Adipose tissue (tissue), 3 donors: ENCODE data around the gene ESRRB. TPM values are rescaled to one million over a fixed set of nuclear protein-coding genes. Genes with fewer than 3 reads are reported as not detected.

Experiments used
- H3K27ac ChIP-seq: one replicate; pipeline ENCODE4 v1.5.1; 2013; ENCODE audit warnings: low read depth, low read length
- WGBS, 3 donors: extraction: QIAGEN DNeasy Blood & Tissue Kit; methylation state at CpG; one replicate each; pipeline ENCODE4 v1.1.7; 2013; 5-methylcytosine and 5-hydroxymethylcytosine counted together
- polyA plus RNA-seq, 3 donors: library from polyadenylated mRNA; stranded (reverse); fragments of 200-250 nt; gene quantifications; one replicate each; pipeline ENCODE4 v1.2.3, GENCODE V29; 2013
- donor health status: healthy with polysubstance abuse.
- donor health status: Bipolar disorder and iron deficiency.
- donor health status: healthy.

Gene ESRRB
- under 1 TPM; 0.23 to 0.52 (median 0.34) TPM for polyA plus RNA-seq

GRCh38 chr14:76375947-76376404, at the start of gene ESRRB:
ESRRB (plus strand) TSS chr14:76376137; CDS start chr14:76376402, 265 bp downstream.
- H3K27ac ChIP-seq: no peak within 1 kb of the TSS
- WGBS, 3 donors: 1 to 3% (median 2%) methylated on average over 27 to 29 of the region's 29 CpGs

- H3K27ac ChIP-seq: no peak overlapping the region
- WGBS, 3 donors: 76 to 82% (median 79%) methylated on average over 11 of the region's 11 CpGs
Measured at GRCh38 chr14:76326918-76327689, 48.8 kb upstream of the ESRRB start.

- 59 to 64% (median 60%) methylated on average over 8 of the region's 8 CpGs for WGBS, 3 donors
- H3K27ac ChIP-seq: no peak overlapping the region
Measured at GRCh38 chr14:76328457-76329137, 47.3 kb upstream of the ESRRB start.

GRCh38 chr14:76329154-76329928, 46.6 kb upstream of the ESRRB start:
- H3K27ac ChIP-seq: no peak overlapping the region
- 4 to 8% (median 8%) methylated on average over 27 of the region's 27 CpGs for WGBS, 3 donors

GRCh38 chr14:76329951-76330350, 46.0 kb upstream of the ESRRB start:
- WGBS, 3 donors: 24 to 31% (median 27%) methylated on average over 12 of the region's 12 CpGs
- H3K27ac ChIP-seq: no peak overlapping the region

GRCh38 chr14:76330411-76331327, 45.3 kb upstream of the ESRRB start:
- no peak overlapping the region for H3K27ac ChIP-seq
- 41 to 63% (median 47%) methylated on average over 17 of the region's 17 CpGs for WGBS, 3 donors

GRCh38 chr14:76331328-76332011, 44.5 kb upstream of the ESRRB start:
- no peak overlapping the region for H3K27ac ChIP-seq
- WGBS, 3 donors: 55 to 69% (median 59%) methylated on average over 10 of the region's 10 CpGs

- H3K27ac ChIP-seq: no peak overlapping the region
- 75 to 94% (median 87%) methylated on average over 6 of the region's 6 CpGs for WGBS, 3 donors
Measured at GRCh38 chr14:76333664-76334063, 42.3 kb upstream of the ESRRB start.

- no peak overlapping the region for H3K27ac ChIP-seq
- WGBS, 3 donors: 77 to 85% (median 83%) methylated on average over 11 of the region's 11 CpGs
Measured at GRCh38 chr14:76334316-76334715, 41.6 kb upstream of the ESRRB start.

- H3K27ac ChIP-seq: no peak overlapping the region
- WGBS, 3 donors: 75 to 90% (median 85%) methylated on average over 8 of the region's 8 CpGs
Measured at GRCh38 chr14:76336876-76337275, 39.1 kb upstream of the ESRRB start.

- no peak overlapping the region for H3K27ac ChIP-seq
- WGBS, 3 donors: 48 to 55% (median 49%) methylated on average over 16 of the region's 16 CpGs
Measured at GRCh38 chr14:76337635-76338545, 38.0 kb upstream of the ESRRB start.

- no peak overlapping the region for H3K27ac ChIP-seq
- 44 to 75% (median 74%) methylated on average over 24 of the region's 24 CpGs for WGBS, 3 donors
Measured at GRCh38 chr14:76339728-76340615, 36.0 kb upstream of the ESRRB start.

- no peak overlapping the region for H3K27ac ChIP-seq
- 75 to 82% (median 80%) methylated on average over 4 of the region's 4 CpGs for WGBS, 3 donors
Measured at GRCh38 chr14:76343386-76343785, 32.6 kb upstream of the ESRRB start.

GRCh38 chr14:76346391-76347160, 29.4 kb upstream of the ESRRB start:
- no peak overlapping the region for H3K27ac ChIP-seq
- 35 to 71% (median 57%) methylated on average over 8 of the region's 8 CpGs for WGBS, 3 donors

- no peak overlapping the region for H3K27ac ChIP-seq
- WGBS, 3 donors: 37 to 68% (median 54%) methylated on average over 8 of the region's 8 CpGs
Measured at GRCh38 chr14:76348898-76349297, 27.0 kb upstream of the ESRRB start.
